ENCODE data around the gene RLN2.

Gene RLN2

GRCh38 chr9:5310851-5311250, 6.3 kb upstream of the RLN2 start:
- peaks cover 5 to 19% of the 10 kb centered on the region in 2 donors for H3K27me3 Mint-ChIP-seq
- no peak overlapping the region for H3K27ac Mint-ChIP-seq
- peaks cover 12 to 13% of the 10 kb centered on the region in 2 donors for H3K9me3 Mint-ChIP-seq
- peaks cover 8 to 13% of the 10 kb centered on the region in 2 donors for H3K36me3 Mint-ChIP-seq
- DNase-seq (no peak), ATAC-seq (replicated peaks) (no peak)
- no peak overlapping the region for H3K4me3 Mint-ChIP-seq
- H3K4me1 Mint-ChIP-seq: no peaks in the 10 kb centered on the region

- H3K36me3 Mint-ChIP-seq: no peaks in the 10 kb centered on the region
- H3K27ac Mint-ChIP-seq: no peak overlapping the region
- peaks cover 0 to 13% of the 10 kb centered on the region in 2 donors for H3K27me3 Mint-ChIP-seq
- no peak overlapping the region for H3K4me3 Mint-ChIP-seq
- no peaks in the 10 kb centered on the region for H3K4me1 Mint-ChIP-seq
- DNase-seq: no peak
- ATAC-seq (replicated peaks): no peak
- H3K9me3 Mint-ChIP-seq: no peaks in the 10 kb centered on the region
Observed at GRCh38 chr9:5305741-5306140, 1.2 kb upstream of the RLN2 start.

DNA sequence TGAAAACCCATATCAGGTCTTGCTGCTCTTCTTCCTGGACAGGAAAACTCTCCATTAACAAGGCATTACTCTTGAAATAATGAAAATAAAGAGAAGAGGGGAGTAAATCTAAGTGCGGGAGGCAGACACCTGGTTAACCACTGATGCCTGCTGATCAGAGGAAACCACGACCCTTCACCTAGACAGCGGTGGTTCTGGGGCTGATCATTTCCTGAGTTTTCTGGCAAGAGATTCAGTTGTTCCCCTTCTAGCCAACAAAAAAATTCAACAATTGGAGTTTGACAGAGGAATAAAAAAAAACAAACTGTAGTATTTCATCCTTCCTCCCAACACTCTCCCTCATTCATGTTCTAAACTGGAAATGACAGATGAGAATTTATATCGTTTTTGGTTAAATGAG, 3.0 kb downstream of the RLN2 start:
- no peak overlapping the region for H3K27ac Mint-ChIP-seq
- H3K4me3 Mint-ChIP-seq: no peak overlapping the region
- H3K36me3 Mint-ChIP-seq: peaks cover 0 to 11% of the 10 kb centered on the region in 2 donors
- no peak for DNase-seq
- no peak for ATAC-seq (replicated peaks)
- H3K27me3 Mint-ChIP-seq: no peaks in the 10 kb centered on the region
- H3K9me3 Mint-ChIP-seq: peaks cover 0 to 10% of the 10 kb centered on the region in 2 donors
- H3K4me1 Mint-ChIP-seq: no peaks in the 10 kb centered on the region

- Mint-ChIP-seq H3K27me3 (peaks cover 16 to 25% of the 10 kb centered on the region in 2 donors), H3K9me3 (peaks cover 8 to 12% of the 10 kb centered on the region in 2 donors), H3K4me3 (no peak overlapping the region), H3K27ac (no peak overlapping the region), H3K36me3 (peaks cover 3 to 19% of the 10 kb centered on the region in 2 donors), H3K4me1 (no peaks in the 10 kb centered on the region)
- ATAC-seq (replicated peaks) (no peak), DNase-seq (no peak)
Observed at GRCh38 chr9:5292141-5292540, 12.4 kb downstream of the RLN2 start.

- DNase-seq (no peak), ATAC-seq (replicated peaks) (no peak)
- Mint-ChIP-seq H3K27ac (no peak overlapping the region), H3K36me3 (peaks cover 0 to 7% of the 10 kb centered on the region in 2 donors), H3K4me1 (peaks cover 2 to 8% of the 10 kb centered on the region in 2 donors), H3K27me3 (peaks cover 16 to 20% of the 10 kb centered on the region in 2 donors), H3K4me3 (no peak overlapping the region), H3K9me3 (peaks cover 3 to 11% of the 10 kb centered on the region in 2 donors)
Observed at GRCh38 chr9:5288591-5288990, 15.9 kb downstream of the RLN2 start.

DNA sequence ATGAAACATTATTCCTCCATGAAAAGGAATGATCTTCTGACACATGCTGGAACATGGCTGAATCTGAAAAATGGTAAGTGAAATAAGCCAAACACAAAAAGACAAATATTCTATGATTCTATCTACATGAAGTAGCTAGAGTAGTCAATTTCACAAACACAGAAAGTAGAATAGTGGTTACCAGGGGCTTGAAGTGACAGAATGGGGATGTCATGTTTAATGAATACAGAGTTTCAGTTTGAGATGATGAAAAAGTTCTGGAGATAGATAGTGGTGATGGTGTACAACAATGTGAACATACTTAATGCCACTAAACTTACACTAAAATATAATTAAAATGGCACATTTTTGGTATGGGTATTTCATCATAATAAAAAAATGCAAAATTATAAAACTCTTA, 18.3 kb downstream of the RLN2 start:
- Mint-ChIP-seq H3K27me3 (peaks cover 16 to 20% of the 10 kb centered on the region in 2 donors), H3K4me1 (peaks cover 2 to 8% of the 10 kb centered on the region in 2 donors), H3K27ac (no peak overlapping the region), H3K9me3 (peaks cover 9 to 11% of the 10 kb centered on the region in 2 donors), H3K36me3 (peaks cover 0 to 7% of the 10 kb centered on the region in 2 donors), H3K4me3 (no peak overlapping the region)
- ATAC-seq (replicated peaks): no peak
- no peak for DNase-seq

DNA sequence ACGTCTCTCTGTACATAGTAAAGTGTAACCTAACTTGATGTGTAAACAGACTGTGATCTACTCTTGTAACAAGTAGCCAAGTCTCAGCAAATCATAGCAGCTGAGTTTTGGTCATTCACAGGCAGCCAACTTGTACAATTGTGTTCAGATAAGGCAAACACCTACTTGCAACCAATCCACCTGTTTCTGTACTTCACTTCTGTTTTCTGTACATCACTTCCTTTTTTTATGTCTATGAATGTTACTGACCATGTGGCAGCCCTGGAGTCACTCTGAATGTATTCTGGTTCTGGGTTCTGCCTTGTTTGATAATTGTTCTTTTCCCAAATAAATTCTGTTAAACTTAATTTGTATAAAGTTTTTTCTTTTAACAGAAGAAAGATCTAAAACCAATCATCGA, 26.0 kb downstream of the RLN2 start:
- H3K36me3 Mint-ChIP-seq: no peaks in the 10 kb centered on the region
- peak; percentile 73 to 78 for ATAC-seq (replicated peaks)

DNA sequence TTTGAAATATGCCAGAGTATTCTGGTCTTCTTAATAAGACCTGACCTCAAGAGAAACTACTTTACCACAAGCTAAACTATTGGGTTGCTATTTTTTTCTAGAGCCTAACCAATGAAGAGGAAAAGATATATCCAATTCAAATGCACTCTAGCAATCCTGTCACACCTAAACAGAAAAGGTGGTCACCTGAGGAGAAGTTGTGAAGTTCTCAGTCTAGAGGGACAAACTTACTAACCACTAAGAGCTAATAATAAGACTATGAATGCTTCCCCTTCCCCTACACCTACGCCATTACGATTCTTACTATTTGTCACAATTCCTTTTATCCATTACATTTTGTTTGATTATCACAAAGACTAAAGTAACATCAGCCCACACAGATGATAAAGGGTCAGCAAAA, 29.7 kb downstream of the RLN2 start:
- no peaks in the 10 kb centered on the region for H3K36me3 Mint-ChIP-seq
- no peak overlapping the region for H3K4me3 Mint-ChIP-seq
- H3K27me3 Mint-ChIP-seq: no peaks in the 10 kb centered on the region
- H3K9me3 Mint-ChIP-seq: peaks cover 4 to 6% of the 10 kb centered on the region in 2 donors
- H3K4me1 Mint-ChIP-seq: peaks cover 5 to 12% of the 10 kb centered on the region in 2 donors
- no peak overlapping the region for H3K27ac Mint-ChIP-seq
- ATAC-seq (replicated peaks): peak in 1 of 2 donors; percentile 64
- DNase-seq: no peak

More for the DNA sequence above, 26.0 kb downstream of the RLN2 start:
- H3K27me3 Mint-ChIP-seq: peaks cover 0 to 3% of the 10 kb centered on the region in 2 donors
- H3K4me1 Mint-ChIP-seq: peaks cover 5 to 12% of the 10 kb centered on the region in 2 donors
- peaks cover 6 to 10% of the 10 kb centered on the region in 2 donors for H3K9me3 Mint-ChIP-seq
- no peak overlapping the region for H3K27ac Mint-ChIP-seq
- H3K4me3 Mint-ChIP-seq: no peak overlapping the region
- no peak for DNase-seq

GRCh38 chr9:5269249-5269715, 35.2 kb downstream of the RLN2 start:
- H3K36me3 Mint-ChIP-seq: no peaks in the 10 kb centered on the region
- H3K4me3 Mint-ChIP-seq: no peak overlapping the region
- DNase-seq (no peak), ATAC-seq (replicated peaks) (no peak)
- no peak overlapping the region for H3K27ac Mint-ChIP-seq
- H3K9me3 Mint-ChIP-seq: no peaks in the 10 kb centered on the region
- no peaks in the 10 kb centered on the region for H3K27me3 Mint-ChIP-seq
- H3K4me1 Mint-ChIP-seq: peaks cover under 1 to 6% of the 10 kb centered on the region in 2 donors

DNA sequence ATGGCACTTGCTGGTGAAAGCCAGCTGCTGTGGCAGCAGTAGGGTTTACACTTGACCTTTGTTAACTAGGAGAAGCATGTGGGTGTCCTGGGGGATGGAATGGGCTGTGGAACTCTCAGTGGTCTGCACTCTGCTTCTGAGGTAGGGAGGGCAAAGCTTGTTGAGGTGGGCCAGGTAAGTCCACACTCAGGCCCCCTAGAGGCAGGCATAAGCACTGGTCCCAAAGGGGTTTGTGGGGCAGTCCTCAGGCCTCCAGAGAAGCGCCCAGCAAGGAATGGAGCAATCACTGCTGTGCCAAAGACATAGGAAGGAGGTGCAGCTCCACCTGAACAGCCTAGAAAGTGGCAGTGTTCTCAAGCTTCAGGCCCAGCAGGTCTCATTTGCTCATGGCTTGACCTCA, 38.6 kb downstream of the RLN2 start:
- ATAC-seq (replicated peaks): no peak
- Mint-ChIP-seq H3K9me3 (peaks cover 0 to 2% of the 10 kb centered on the region in 2 donors), H3K4me3 (no peak overlapping the region), H3K27ac (no peak overlapping the region), H3K4me1 (peaks cover 0 to 6% of the 10 kb centered on the region in 2 donors), H3K27me3 (no peaks in the 10 kb centered on the region), H3K36me3 (no peaks in the 10 kb centered on the region)
- no peak for DNase-seq

- ATAC-seq (replicated peaks): no peak
- Mint-ChIP-seq H3K27me3 (no peaks in the 10 kb centered on the region), H3K4me3 (no peak overlapping the region), H3K36me3 (peaks cover 0 to 2% of the 10 kb centered on the region in 2 donors), H3K9me3 (peaks cover 4 to 6% of the 10 kb centered on the region in 2 donors), H3K27ac (no peak overlapping the region), H3K4me1 (peaks cover 0 to 6% of the 10 kb centered on the region in 2 donors)
- DNase-seq: no peak
Observed at GRCh38 chr9:5264219-5264595, 40.3 kb downstream of the RLN2 start.

GRCh38 chr9:5263351-5264218, 40.9 kb downstream of the RLN2 start:
- Mint-ChIP-seq H3K36me3 (peaks cover 0 to 2% of the 10 kb centered on the region in 2 donors), H3K9me3 (peaks cover 4 to 6% of the 10 kb centered on the region in 2 donors), H3K27ac (no peak overlapping the region), H3K4me3 (no peak overlapping the region), H3K4me1 (peaks cover 0 to 6% of the 10 kb centered on the region in 2 donors), H3K27me3 (no peaks in the 10 kb centered on the region)
- no peak for DNase-seq
- peak; percentile 39 to 51 for ATAC-seq (replicated peaks)

Measured in stimulated activated naive B cell treated with anti-CD40 and anti-IgM and Interleukin-4, amounts not matched to agents 10 μg/mL and 1 μg/mL and 100 μg/mL, for 72 hours (primary cell).